Parathyroid adenoma (tissue), 2 donors: Measurements from ENCODE around the gene POMGNT2.

Source experiments
- H2AFZ ChIP-seq: fragments of 300-600 bp; sonication (generic); one replicate; pipeline ENCODE4 v1.7.0; 2017; ENCODE audit warnings: antibody characterized with exemption, mild to moderate bottlenecking
- H3K27ac ChIP-seq: fragments of 300-600 bp; sonication (generic); one replicate; pipeline ENCODE4 v1.7.0; 2017
- H3K27me3 ChIP-seq: fragments of 300-600 bp; sonication (generic); one replicate; pipeline ENCODE4 v1.7.0; 2017; ENCODE audit warnings: low read length; ENCODE audit not compliant: control insufficient read depth, insufficient read depth
- H3K36me3 ChIP-seq: fragments of 300-600 bp; sonication (generic); one replicate; pipeline ENCODE4 v1.7.0; 2017; ENCODE audit warnings: low read length; ENCODE audit not compliant: control insufficient read depth, insufficient read depth
- H3K4me1 ChIP-seq: fragments of 300-600 bp; sonication (generic); one replicate; pipeline ENCODE4 v1.7.0; 2017; ENCODE audit warnings: control low read depth
- H3K4me2 ChIP-seq: fragments of 300-600 bp; sonication (generic); one replicate; pipeline ENCODE4 v1.7.0; 2017; ENCODE audit warnings: low read length
- H3K4me3 ChIP-seq: fragments of 300-600 bp; sonication (generic); one replicate; pipeline ENCODE4 v1.7.0; 2017; ENCODE audit warnings: low read depth, low read length
- H3K79me2 ChIP-seq: fragments of 300-600 bp; sonication (generic); one replicate; pipeline ENCODE4 v1.7.0; 2017; ENCODE audit warnings: control low read depth
- H3K9ac ChIP-seq: fragments of 300-600 bp; sonication (generic); one replicate; pipeline ENCODE4 v1.7.0; 2017; ENCODE audit warnings: mild to moderate bottlenecking
- H3K9me3 ChIP-seq: fragments of 300-600 bp; sonication (generic); one replicate; pipeline ENCODE4 v1.7.0; 2017; ENCODE audit warnings: low read length; ENCODE audit not compliant: control insufficient read depth
- TF ChIP-seq, protein P1 (sequence below): fragments of 300-600 bp; sonication (generic); IDR thresholded peaks from one replicate; pipeline ENCODE4 v1.7.0; 2017; ENCODE audit warnings: antibody characterized with exemption, mild to moderate bottlenecking
- donor health status: primary hyperparathyroidism.

Gene POMGNT2

DNA sequence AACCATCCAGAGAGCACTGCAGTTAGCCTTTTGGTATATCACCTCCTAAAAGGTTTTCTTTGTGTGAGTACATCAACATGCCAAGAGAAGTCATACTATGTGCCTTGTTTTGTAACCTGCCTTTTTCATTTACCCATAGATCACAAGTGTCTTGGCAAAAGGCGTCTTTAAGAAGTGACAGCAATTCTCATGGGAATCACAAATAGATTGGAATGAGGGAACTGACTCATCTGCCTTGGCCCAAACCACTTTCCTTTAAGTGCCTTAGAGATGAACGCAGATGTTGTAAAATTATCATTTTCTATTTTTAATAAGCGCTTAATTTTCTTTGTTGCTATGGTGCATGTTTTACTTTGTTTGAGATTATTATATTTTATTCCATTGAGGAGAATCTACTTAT is 20.7 kb upstream of the POMGNT2 start:
- H3K9me3 ChIP-seq: no peaks in the 10 kb centered on the region
- no peaks in the 10 kb centered on the region for H3K4me1 ChIP-seq
- no peak overlapping the region for H3K9ac ChIP-seq
- TF ChIP-seq, protein P1, sequence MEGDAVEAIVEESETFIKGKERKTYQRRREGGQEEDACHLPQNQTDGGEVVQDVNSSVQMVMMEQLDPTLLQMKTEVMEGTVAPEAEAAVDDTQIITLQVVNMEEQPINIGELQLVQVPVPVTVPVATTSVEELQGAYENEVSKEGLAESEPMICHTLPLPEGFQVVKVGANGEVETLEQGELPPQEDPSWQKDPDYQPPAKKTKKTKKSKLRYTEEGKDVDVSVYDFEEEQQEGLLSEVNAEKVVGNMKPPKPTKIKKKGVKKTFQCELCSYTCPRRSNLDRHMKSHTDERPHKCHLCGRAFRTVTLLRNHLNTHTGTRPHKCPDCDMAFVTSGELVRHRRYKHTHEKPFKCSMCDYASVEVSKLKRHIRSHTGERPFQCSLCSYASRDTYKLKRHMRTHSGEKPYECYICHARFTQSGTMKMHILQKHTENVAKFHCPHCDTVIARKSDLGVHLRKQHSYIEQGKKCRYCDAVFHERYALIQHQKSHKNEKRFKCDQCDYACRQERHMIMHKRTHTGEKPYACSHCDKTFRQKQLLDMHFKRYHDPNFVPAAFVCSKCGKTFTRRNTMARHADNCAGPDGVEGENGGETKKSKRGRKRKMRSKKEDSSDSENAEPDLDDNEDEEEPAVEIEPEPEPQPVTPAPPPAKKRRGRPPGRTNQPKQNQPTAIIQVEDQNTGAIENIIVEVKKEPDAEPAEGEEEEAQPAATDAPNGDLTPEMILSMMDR: no peak
- H3K36me3 ChIP-seq: no peaks in the 10 kb centered on the region
- no peak overlapping the region for H3K27ac ChIP-seq
- no peak overlapping the region for H3K4me2 ChIP-seq
- no peaks in the 10 kb centered on the region for H3K27me3 ChIP-seq
- no peak overlapping the region for H2AFZ ChIP-seq
- no peaks in the 10 kb centered on the region for H3K79me2 ChIP-seq
- H3K4me3 ChIP-seq: no peak overlapping the region

DNA sequence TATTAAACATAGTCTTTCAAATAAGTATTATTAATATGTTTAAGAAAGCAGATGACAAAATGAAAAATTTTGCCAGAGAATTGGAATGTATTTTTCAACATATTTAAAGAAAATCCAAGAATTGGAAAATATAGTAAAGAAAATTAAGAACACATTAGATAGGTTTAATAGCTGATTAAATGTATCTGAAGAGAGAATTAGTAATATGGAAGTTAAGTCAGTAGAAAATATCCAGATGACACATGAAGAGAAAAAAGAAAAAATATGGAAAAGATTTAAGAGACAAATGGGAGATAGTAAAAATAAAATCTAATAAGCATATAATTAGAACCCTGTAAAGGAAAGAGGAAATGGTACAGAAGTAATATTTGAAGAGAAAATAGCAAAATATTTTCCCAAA is 18.0 kb upstream of the POMGNT2 start:
- no peak overlapping the region for H3K4me2 ChIP-seq
- no peaks in the 10 kb centered on the region for H3K36me3 ChIP-seq
- no peaks in the 10 kb centered on the region for H3K27me3 ChIP-seq
- H3K79me2 ChIP-seq: no peaks in the 10 kb centered on the region
- no peak overlapping the region for H3K9ac ChIP-seq
- H3K9me3 ChIP-seq: no peaks in the 10 kb centered on the region
- TF ChIP-seq, protein P1: no peak
- no peak overlapping the region for H2AFZ ChIP-seq
- H3K4me3 ChIP-seq: no peak overlapping the region
- no peak overlapping the region for H3K27ac ChIP-seq
- H3K4me1 ChIP-seq: no peaks in the 10 kb centered on the region

DNA sequence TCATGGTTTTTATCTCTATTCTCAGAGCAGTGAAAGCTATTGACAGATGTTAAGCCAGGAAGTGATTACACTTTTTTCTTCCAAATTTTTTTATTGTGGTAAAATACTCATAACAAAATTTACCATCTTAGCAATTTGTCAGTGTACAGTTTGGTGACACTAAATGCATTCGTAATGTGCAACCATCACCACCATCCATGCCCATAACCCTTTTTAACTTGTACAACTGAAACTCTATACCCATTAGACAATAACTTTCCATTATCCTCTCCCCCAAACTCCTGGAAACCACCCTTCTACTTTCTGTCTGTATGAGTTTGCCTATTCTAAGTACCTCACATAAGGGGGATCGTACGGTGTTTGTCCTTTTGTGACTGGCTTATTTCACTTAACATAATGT is 15.1 kb upstream of the POMGNT2 start:
- Histone ChIP-seq H3K9ac (no peak overlapping the region), H3K27me3 (no peaks in the 10 kb centered on the region), H3K4me2 (no peak overlapping the region), H3K27ac (no peak overlapping the region), H3K36me3 (no peaks in the 10 kb centered on the region), H3K4me3 (no peak overlapping the region), H2AFZ (no peak overlapping the region), H3K79me2 (no peaks in the 10 kb centered on the region), H3K9me3 (no peaks in the 10 kb centered on the region), H3K4me1 (no peaks in the 10 kb centered on the region)
- TF ChIP-seq, protein P1: no peak

DNA sequence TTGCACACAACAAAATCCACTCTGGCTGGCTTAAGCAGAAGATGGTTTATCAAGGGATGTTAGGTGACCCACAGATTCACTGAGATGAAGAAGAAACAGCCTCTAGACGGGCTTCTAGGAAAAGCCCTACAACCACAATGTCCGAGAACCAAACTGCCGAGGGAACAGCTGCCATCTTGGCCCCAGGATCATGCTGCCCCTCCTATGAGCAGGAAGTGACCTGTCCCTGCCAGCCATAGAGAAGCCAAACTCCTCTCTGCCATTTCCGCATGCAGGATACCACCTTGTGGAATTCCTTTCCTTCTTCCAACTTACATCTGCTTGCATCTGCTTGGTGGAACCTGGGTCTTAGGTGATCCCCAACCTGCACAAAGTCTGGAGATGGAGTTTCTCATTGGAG is 11.4 kb upstream of the POMGNT2 start:
- Histone ChIP-seq H3K9ac (no peak overlapping the region), H2AFZ (no peak overlapping the region), H3K4me1 (no peaks in the 10 kb centered on the region), H3K9me3 (no peaks in the 10 kb centered on the region), H3K27ac (no peak overlapping the region), H3K79me2 (no peaks in the 10 kb centered on the region), H3K4me3 (no peak overlapping the region), H3K4me2 (no peak overlapping the region), H3K27me3 (no peaks in the 10 kb centered on the region), H3K36me3 (no peaks in the 10 kb centered on the region)
- TF ChIP-seq, protein P1: no peak

DNA sequence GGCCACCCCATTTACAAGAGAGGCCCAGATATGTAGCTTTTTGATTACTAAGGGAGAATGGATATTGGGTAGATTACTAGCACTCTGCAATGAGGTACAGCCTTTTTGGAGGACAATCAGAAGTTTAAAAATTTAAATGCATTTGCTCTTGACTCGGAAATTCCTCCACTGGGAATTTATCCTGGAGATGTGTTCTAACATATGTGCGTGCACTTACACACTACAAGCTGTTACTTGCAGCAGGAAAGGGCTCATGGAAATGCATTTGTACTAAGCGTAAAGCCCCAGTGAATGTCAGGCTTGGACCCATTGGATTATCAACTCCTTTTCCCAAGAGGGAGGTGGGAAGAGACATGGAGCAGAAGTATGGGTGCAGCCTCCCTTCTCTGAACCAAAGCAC is 7.8 kb upstream of the POMGNT2 start:
- Histone ChIP-seq H3K4me3 (no peak overlapping the region), H3K9me3 (no peaks in the 10 kb centered on the region), H3K27ac (no peak overlapping the region), H2AFZ (no peak overlapping the region), H3K27me3 (no peaks in the 10 kb centered on the region), H3K4me1 (no peaks in the 10 kb centered on the region), H3K4me2 (no peak overlapping the region), H3K36me3 (no peaks in the 10 kb centered on the region), H3K79me2 (no peaks in the 10 kb centered on the region), H3K9ac (no peak overlapping the region)
- TF ChIP-seq, protein P1: no peak
